Kidney epithelial cell (primary cell): ENCODE measurements around the gene GET4. TPM values are rescaled to one million over a fixed set of nuclear protein-coding genes. Genes with fewer than 3 reads are reported as not detected.

Experiments
- DNase-seq: peaks from one replicate; pipeline ENCODE4 v3.0.0-alpha.2; 2010; ENCODE audit warnings: low read depth
- H3K27me3 ChIP-seq: 2 replicates; pipeline ENCODE4 v1.6.0; 2011; ENCODE audit warnings: low read length; ENCODE audit not compliant: control insufficient read depth, insufficient read depth
- H3K36me3 ChIP-seq: 2 replicates; pipeline ENCODE4 v1.5.1; 2011; ENCODE audit warnings: low read length; ENCODE audit not compliant: control insufficient read depth, insufficient read depth
- H3K4me3 ChIP-seq: 2 replicates; pipeline ENCODE4 v1.5.1; 2011; ENCODE audit warnings: low read depth, mild to moderate bottlenecking, control low read depth, low read length
- total RNA-seq: library from RNA; depleted of rRNA; stranded (reverse); fragments of >200 nt; gene quantifications from 2 replicates; pipeline ENCODE4 v1.2.3, GENCODE V29; 2015
- TF ChIP-seq, protein P1 (sequence below): IDR thresholded peaks from 2 replicates; pipeline ENCODE4 v1.5.1; 2011; ENCODE audit warnings: mild to moderate bottlenecking, moderate library complexity, low read length, control low read depth, inconsistent platforms; ENCODE audit not compliant: insufficient read depth, poor library complexity, severe bottlenecking

Gene GET4
- total RNA-seq, 1 donor from 2014 or later = 63.1 TPM

GRCh38 chr7:862157-862556 lies 14.2 kb upstream of the GET4 start:
- H3K27me3 ChIP-seq = no peaks in the 10 kb centered on the region
- H3K4me3 ChIP-seq = no peak overlapping the region
- DNase-seq = no peak
- TF ChIP-seq, protein P1, sequence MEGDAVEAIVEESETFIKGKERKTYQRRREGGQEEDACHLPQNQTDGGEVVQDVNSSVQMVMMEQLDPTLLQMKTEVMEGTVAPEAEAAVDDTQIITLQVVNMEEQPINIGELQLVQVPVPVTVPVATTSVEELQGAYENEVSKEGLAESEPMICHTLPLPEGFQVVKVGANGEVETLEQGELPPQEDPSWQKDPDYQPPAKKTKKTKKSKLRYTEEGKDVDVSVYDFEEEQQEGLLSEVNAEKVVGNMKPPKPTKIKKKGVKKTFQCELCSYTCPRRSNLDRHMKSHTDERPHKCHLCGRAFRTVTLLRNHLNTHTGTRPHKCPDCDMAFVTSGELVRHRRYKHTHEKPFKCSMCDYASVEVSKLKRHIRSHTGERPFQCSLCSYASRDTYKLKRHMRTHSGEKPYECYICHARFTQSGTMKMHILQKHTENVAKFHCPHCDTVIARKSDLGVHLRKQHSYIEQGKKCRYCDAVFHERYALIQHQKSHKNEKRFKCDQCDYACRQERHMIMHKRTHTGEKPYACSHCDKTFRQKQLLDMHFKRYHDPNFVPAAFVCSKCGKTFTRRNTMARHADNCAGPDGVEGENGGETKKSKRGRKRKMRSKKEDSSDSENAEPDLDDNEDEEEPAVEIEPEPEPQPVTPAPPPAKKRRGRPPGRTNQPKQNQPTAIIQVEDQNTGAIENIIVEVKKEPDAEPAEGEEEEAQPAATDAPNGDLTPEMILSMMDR = no peak
- H3K36me3 ChIP-seq = peaks cover 1% of the 10 kb centered on the region

DNA sequence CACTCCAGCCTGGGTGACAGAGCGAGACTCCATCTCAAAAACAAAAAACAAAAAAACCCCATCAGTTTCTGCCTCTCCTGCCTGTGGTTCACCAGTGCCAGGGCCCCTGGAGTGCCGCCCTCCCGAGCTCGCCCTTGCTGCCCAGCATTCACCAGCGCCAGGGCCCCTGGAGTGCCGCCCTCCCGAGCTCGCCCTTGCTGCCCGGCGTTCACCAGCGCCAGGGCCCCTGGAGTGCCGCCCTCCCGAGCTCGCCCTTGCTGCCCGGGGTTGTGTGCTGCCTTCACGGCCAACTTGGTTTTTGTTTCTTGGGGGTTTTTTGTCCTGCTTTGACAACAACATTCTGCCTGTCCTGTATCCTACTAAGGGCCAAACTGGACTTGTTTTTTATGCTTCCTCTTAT lies 13.2 kb upstream of the GET4 start:
- no peak overlapping the region for H3K4me3 ChIP-seq
- H3K27me3 ChIP-seq = no peaks in the 10 kb centered on the region
- DNase-seq = no peak
- H3K36me3 ChIP-seq = peaks cover 4% of the 10 kb centered on the region
- TF ChIP-seq, protein P1 = no peak

- TF ChIP-seq, protein P1 = no peak
- H3K4me3 ChIP-seq = no peak overlapping the region
- DNase-seq = no peak
- H3K36me3 ChIP-seq = peaks cover 4% of the 10 kb centered on the region
- no peaks in the 10 kb centered on the region for H3K27me3 ChIP-seq
These were observed 10.4 kb upstream of the GET4 start for GRCh38 chr7:865921-866320.

DNA sequence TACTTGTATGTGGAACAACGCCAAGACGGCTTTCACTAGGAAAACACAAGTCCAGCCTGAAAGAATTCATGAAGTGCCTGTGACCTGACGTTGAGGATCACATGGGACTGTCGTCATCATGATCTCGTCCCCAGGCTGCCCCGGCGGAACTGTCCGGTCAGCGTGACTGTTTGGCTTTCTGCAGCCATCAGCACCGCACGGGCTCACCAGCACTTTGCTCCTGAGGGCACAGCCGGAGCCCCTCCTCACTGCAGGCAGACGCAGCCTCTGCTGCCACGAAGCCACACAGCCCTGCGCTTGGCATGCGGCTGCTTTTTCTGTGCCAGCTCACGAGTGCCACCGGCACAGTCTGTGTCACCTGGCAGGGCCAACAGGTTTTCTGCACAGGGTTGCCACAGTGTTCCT lies 9.4 kb upstream of the GET4 start:
- DNase-seq = no peak
- Histone ChIP-seq H3K4me3 (no peak overlapping the region), H3K27me3 (no peaks in the 10 kb centered on the region), H3K36me3 (peaks cover 5% of the 10 kb centered on the region)
- TF ChIP-seq, protein P1 = no peak

DNA sequence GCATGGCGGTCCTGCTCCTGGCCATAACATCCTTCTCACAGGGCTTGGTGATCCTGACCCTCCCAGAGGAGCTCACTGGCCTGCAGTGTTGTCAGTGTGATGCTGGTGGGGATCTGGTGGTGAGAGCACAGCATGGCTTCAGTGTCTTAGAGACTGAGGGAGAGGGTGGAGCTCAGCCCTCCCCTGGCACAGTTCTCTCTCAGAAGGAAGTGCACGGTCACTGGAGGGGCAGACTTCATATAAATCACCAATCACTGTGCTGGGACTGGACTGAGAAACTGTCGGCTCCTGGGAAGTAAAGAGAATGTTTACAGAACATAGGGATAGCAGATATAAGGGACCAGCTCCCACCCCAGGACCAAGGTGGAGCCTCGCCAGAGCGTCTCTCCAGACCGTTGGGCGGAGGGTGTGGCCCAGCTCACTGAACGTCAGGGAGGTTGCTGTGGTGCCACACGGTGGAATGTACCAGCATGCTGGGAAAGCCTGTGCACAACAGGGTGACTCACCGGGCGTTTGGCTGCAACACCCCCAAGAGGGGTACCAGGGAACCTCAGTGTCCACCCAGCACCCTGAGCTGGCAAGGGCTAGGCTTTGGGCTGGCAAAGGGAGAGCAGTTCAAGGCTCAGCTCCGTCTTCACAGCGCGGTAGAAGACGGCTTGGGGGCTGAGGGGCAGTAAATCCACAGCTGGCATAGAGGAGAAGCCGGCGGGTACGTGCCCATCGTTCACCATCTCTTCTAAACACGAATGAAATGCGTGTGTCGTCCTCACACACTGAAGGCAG lies 8.8 kb upstream of the GET4 start:
- Histone ChIP-seq H3K4me3 (no peak overlapping the region), H3K36me3 (peaks cover 6% of the 10 kb centered on the region), H3K27me3 (no peaks in the 10 kb centered on the region)
- TF ChIP-seq, protein P1 = no peak
- DNase-seq = peak; percentile 37

DNA sequence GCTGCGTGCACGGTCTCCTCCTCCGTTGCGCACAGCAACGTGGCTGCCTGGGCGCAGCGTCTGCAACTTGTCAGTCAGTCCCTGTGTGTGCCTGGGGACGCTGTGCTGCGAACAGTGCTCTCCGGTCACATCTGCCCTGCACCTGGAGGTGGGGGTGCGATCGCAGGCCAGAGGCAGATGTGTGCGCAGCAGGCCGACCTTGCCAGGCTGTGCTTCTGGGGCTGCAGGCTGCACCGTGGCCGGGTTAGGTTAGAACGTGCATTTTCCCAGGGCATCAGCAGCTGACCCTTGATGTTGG lies 8.2 kb upstream of the GET4 start:
- Histone ChIP-seq H3K36me3 (peaks cover 6% of the 10 kb centered on the region), H3K27me3 (no peaks in the 10 kb centered on the region), H3K4me3 (no peak overlapping the region)
- TF ChIP-seq, protein P1 = no peak
- DNase-seq = no peak
